GM12878 (cell line): ENCODE data around the gene RPRD1B. TPM values are rescaled to one million over a fixed set of nuclear protein-coding genes. Genes with fewer than 3 reads are reported as not detected.

Source experiments
- ATAC-seq: fragments of 200-7000 bp; cut with Tn5 transposase; 3 replicates; pipeline ENCODE4 v1.9.1; 2020; ENCODE audit warnings: mild to moderate bottlenecking, moderate library complexity
- BruUV-seq: library from RNA; stranded (reverse); fragments of 400-500 nt; replicated peaks from 2 replicates; lab custom pipeline; 2021; lab: Mats Ljungman, UMichigan
- CTCF ChIA-PET: fragments of 300-600 bp; sonication (Branson Sonifier 250); formaldehyde crosslinking; extraction: SDS; loops from one replicate; lab custom pipeline; 2021; ENCODE audit warnings: inconsistent platforms; lab: Yijun Ruan, JAX
- POLR2A ChIA-PET: fragments of 350-600 bp; formaldehyde crosslinking; extraction: SDS; loops from one replicate; lab custom pipeline; 2021; ENCODE audit warnings: inconsistent platforms; lab: Charles Lee
- RAD21 ChIA-PET: fragments of 300-600 bp; sonication (Branson Sonifier 250); formaldehyde crosslinking; loops from one replicate; lab custom pipeline; 2023; ENCODE audit warnings: antibody characterized with exemption; ENCODE audit not compliant: unreplicated experiment; lab: Charles Lee
- SMC1A ChIA-PET: fragments of 300-600 bp; sonication (Branson Sonifier 250); formaldehyde crosslinking; loops from one replicate; lab custom pipeline; 2023; ENCODE audit not compliant: unreplicated experiment, uncharacterized antibody; lab: Charles Lee
- DNase-seq: peaks from one replicate; pipeline ENCODE4 v3.0.0-alpha.2; 2011; ENCODE audit warnings: low read depth, low spot score
- FAIRE-seq: peaks from 3 replicates; lab custom pipeline; 2011; peaks lifted over from hg19 to GRCh38; lab: Jason Lieb, UNC
- H2AFZ ChIP-seq: 2 replicates; pipeline ENCODE4 v1.6.0; 2011; ENCODE audit warnings: low read depth, low read length, control low read depth; ENCODE audit not compliant: control insufficient read depth
- H3K27ac ChIP-seq: 2 replicates; pipeline ENCODE4 v1.5.1; 2011; ENCODE audit warnings: control low read depth; ENCODE audit not compliant: control insufficient read depth, insufficient read depth
- H3K27me3 ChIP-seq, 2 experiments: replicated peaks in 1 of 2; 2 replicates each; pipeline versions ENCODE4 v1.6.0 to v1.6.1; 2011; ENCODE audit warnings: low read length in 1 of 2; ENCODE audit not compliant: control insufficient read depth in 2 of 2, insufficient read depth in 2 of 2
- H3K36me3 ChIP-seq, 2 experiments: 2 replicates each; pipeline ENCODE4 v1.5.1; 2011; ENCODE audit warnings: low read length in 1 of 2; ENCODE audit not compliant: control insufficient read depth in 2 of 2, insufficient read depth in 2 of 2
- H3K4me1 ChIP-seq: 2 replicates; pipeline ENCODE4 v1.6.1; 2011; ENCODE audit warnings: mild to moderate bottlenecking, low read length, moderate library complexity, mixed read lengths; ENCODE audit not compliant: control insufficient read depth, insufficient read depth
- H3K4me2 ChIP-seq: 2 replicates; pipeline ENCODE4 v1.6.0; 2011; ENCODE audit warnings: control low read depth; ENCODE audit not compliant: control insufficient read depth, insufficient read depth
- H3K4me3 ChIP-seq: fragments of 200-600 bp; sonication (generic); 2 replicates; pipeline ENCODE4 v1.5.1; 2016
- H3K79me2 ChIP-seq: 2 replicates; pipeline ENCODE4 v1.6.0; 2011; ENCODE audit warnings: low read length; ENCODE audit not compliant: control insufficient read depth, insufficient read depth
- H3K9ac ChIP-seq: 2 replicates; pipeline ENCODE4 v1.8.0; 2011; ENCODE audit warnings: low read length, control low read depth, mixed read lengths; ENCODE audit not compliant: control insufficient read depth, insufficient read depth
- H3K9me3 ChIP-seq: replicated peaks from 3 replicates; pipeline ENCODE4 v1.5.1; 2011; ENCODE audit warnings: mild to moderate bottlenecking, low read length; ENCODE audit not compliant: control insufficient read depth, insufficient read depth
- H4K20me1 ChIP-seq: 2 replicates; pipeline ENCODE4 v1.6.0; 2011; ENCODE audit not compliant: control insufficient read depth, insufficient read depth
- CHD4 ChIP-seq: fragments of 200-600 bp; sonication (generic); IDR thresholded peaks from 2 replicates; pipeline ENCODE4 v1.6.1; 2016; ENCODE audit warnings: mild to moderate bottlenecking
- HDAC2 ChIP-seq: fragments of 200-600 bp; sonication (generic); IDR thresholded peaks from 2 replicates; pipeline ENCODE4 v1.6.1; 2017
- JUNB ChIP-seq: IDR thresholded peaks from 2 replicates; pipeline ENCODE4 v1.6.1; 2016; ENCODE audit warnings: antibody characterized with exemption, mild to moderate bottlenecking
- NFYB ChIP-seq: IDR thresholded peaks from 2 replicates; pipeline ENCODE4 v1.6.1; 2011; ENCODE audit warnings: low read depth, mild to moderate bottlenecking, low read length, improper control_type of control experiment, moderate library complexity; ENCODE audit not compliant: insufficient read depth
- RELA ChIP-seq: fragments of 450-650 bp; IDR thresholded peaks from 2 replicates; pipeline ENCODE4 v1.8.0; 2014; ENCODE audit warnings: borderline replicate concordance; ENCODE audit not compliant: partially characterized antibody
- SMAD5 ChIP-seq: IDR thresholded peaks from 2 replicates; pipeline ENCODE4 v1.6.1; 2016; ENCODE audit warnings: antibody characterized with exemption, low read depth
- SMARCA5 ChIP-seq: fragments of 450-650 bp; IDR thresholded peaks from 2 replicates; pipeline ENCODE4 v1.6.1; 2017; ENCODE audit warnings: mild to moderate bottlenecking
- SUPT20H ChIP-seq: IDR thresholded peaks from 2 replicates; pipeline ENCODE4 v1.6.1; 2011; ENCODE audit warnings: low read depth, mild to moderate bottlenecking, low read length, moderate library complexity, borderline replicate concordance; ENCODE audit not compliant: control insufficient read depth
- TCF12 ChIP-seq: IDR thresholded peaks from 2 replicates; pipeline ENCODE4 v1.6.1; 2011; ENCODE audit warnings: low read depth, mild to moderate bottlenecking, low read length
- TCF3 ChIP-seq: IDR thresholded peaks from 2 replicates; pipeline ENCODE4 v1.6.1; 2012; ENCODE audit warnings: low read depth, mild to moderate bottlenecking, low read length, borderline replicate concordance; ENCODE audit not compliant: insufficient read depth
- ZNF207 ChIP-seq: fragments of 450-650 bp; IDR thresholded peaks from 2 replicates; pipeline ENCODE4 v1.6.1; 2014; ENCODE audit warnings: antibody characterized with exemption, mild to moderate bottlenecking, borderline replicate concordance
- ZZZ3 ChIP-seq: IDR thresholded peaks from 2 replicates; pipeline ENCODE4 v1.6.1; 2011; ENCODE audit warnings: low read depth; ENCODE audit not compliant: control insufficient read depth, insufficient read length
- WGBS: methylation state at CpG from one replicate; pipeline ENCODE4 v1.1.6; 2016; ENCODE audit warnings: low lambda C conversion rate; ENCODE audit not compliant: insufficient replicate concordance, insufficient coverage; ENCODE audit errors: missing lambda C conversion rate; 5-methylcytosine and 5-hydroxymethylcytosine counted together
- in situ Hi-C: fragments of 300-500 bp; cut with MboI; formaldehyde crosslinking; loops from 9 replicates; pipeline ENCODE4 v1.14.3; 2018; ENCODE audit warnings: mixed read lengths
- intact Hi-C: fragments of 100-400 bp; cut with micrococcal nuclease; formaldehyde crosslinking; loops from one replicate; pipeline ENCODE4 v1.14.2; 2022; ENCODE audit not compliant: unreplicated experiment
- polyA plus RNA-seq, 11 experiments: library from polyadenylated mRNA; depleted of rRNA in 4 of 11; unstranded in 6 of 11; stranded (reverse) in 5 of 11; fragments of >200 nt; fragmentation: Nextera tagmentation in 4 of 11; fragmentation: Illumina TruSeq in 1 of 11; extraction: Ambion mirVana in 4 of 11; extraction: Trizol in 1 of 11; gene quantifications; 1 replicate in 1 of 11; 2 replicates in 10 of 11; pipeline versions ENCODE4 v1.2.1 to v1.2.3, GENCODE V29; 2011 to 2016; ENCODE audit warnings: inconsistent platforms in 2 of 11, missing spikeins in 2 of 11, low read depth in 1 of 11
- total RNA-seq, 4 experiments: library from RNA; depleted of rRNA in 3 of 4; stranded (reverse); fragments of >200 nt in 3 of 4; fragmentation: Illumina TruSeq in 1 of 4; extraction: Trizol in 1 of 4; gene quantifications; 2 replicates each; pipeline versions ENCODE4 v1.2.1 to v1.2.3, GENCODE V29; 2013 to 2021
- TF ChIP-seq, protein P1 (sequence below): fragments of 450-650 bp; IDR thresholded peaks from 2 replicates; pipeline ENCODE4 v1.6.1; 2018; ENCODE audit warnings: mild to moderate bottlenecking, low read depth, moderate library complexity; ENCODE audit not compliant: partially characterized antibody
- TF ChIP-seq, protein P2 (sequence below): IDR thresholded peaks from 2 replicates; pipeline ENCODE4 v1.6.1; 2011; ENCODE audit warnings: low read depth, low read length, improper control_type of control experiment, borderline replicate concordance

Gene RPRD1B
- total and polyA plus RNA-seq, 10 of the 15 experiments (the other 5 are each of a cell fraction or from before 2014, with no cell fraction given) = 5.2 to 40.2 (median 30.0) TPM

DNA sequence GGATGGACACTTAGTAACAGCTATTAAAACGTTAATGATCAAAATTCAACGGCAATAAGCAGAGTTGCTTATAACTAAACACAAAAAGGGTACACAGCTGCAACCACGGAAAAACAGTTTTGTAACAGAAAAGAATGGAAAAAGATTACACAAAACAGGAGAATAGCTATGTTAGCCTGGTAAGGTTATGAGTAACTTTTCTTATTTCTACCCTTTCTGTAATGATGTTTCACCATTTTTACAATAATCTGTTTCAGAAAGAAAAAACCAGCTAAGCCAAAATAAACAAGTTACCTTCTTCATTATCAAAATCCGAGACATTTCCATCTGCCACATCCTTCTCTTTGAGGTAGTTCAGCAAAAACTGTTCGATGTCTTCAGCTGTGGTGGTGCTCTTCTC is 27.6 kb upstream of the RPRD1B start:
- Histone ChIP-seq H4K20me1 (peaks cover 5% of the 10 kb centered on the region), H3K4me2 (no peak overlapping the region), H3K79me2 (no peaks in the 10 kb centered on the region; the same call in none of the 2 replicates), H3K27ac (no peak overlapping the region), H3K4me3 (no peak overlapping the region), H3K36me3 (peaks cover 6 to 9% of the 10 kb centered on the region in 2 experiments), H2AFZ (no peak overlapping the region), H3K9ac (no peak overlapping the region), H3K27me3 (no peaks in the 10 kb centered on the region), H3K4me1 (no peaks in the 10 kb centered on the region), H3K9me3 (no peaks in the 10 kb centered on the region)
- CTCF ChIA-PET = interaction anchor here (1.0 to 2.4 kb wide), 5 partner anchors 10 to 216 kb away, joined by 3 to 7 read pairs (median 3); partner anchors contain the start of genes RPRD1B and TTI1
- FAIRE-seq (no peak), DNase-seq (no peak), ATAC-seq (no peak)
- BruUV-seq = no TSS peak
- in situ Hi-C loops = no loop called here
- SMC1A ChIA-PET = interaction anchor here (0.7 to 1.3 kb wide), 4 partner anchors 11 to 15 kb away, joined by 3 to 4 read pairs (median 3); no protein-coding TSS in a partner anchor
- POLR2A ChIA-PET = no interaction called here
- RAD21 ChIA-PET = no interaction called here
- TF ChIP-seq, protein P1, sequence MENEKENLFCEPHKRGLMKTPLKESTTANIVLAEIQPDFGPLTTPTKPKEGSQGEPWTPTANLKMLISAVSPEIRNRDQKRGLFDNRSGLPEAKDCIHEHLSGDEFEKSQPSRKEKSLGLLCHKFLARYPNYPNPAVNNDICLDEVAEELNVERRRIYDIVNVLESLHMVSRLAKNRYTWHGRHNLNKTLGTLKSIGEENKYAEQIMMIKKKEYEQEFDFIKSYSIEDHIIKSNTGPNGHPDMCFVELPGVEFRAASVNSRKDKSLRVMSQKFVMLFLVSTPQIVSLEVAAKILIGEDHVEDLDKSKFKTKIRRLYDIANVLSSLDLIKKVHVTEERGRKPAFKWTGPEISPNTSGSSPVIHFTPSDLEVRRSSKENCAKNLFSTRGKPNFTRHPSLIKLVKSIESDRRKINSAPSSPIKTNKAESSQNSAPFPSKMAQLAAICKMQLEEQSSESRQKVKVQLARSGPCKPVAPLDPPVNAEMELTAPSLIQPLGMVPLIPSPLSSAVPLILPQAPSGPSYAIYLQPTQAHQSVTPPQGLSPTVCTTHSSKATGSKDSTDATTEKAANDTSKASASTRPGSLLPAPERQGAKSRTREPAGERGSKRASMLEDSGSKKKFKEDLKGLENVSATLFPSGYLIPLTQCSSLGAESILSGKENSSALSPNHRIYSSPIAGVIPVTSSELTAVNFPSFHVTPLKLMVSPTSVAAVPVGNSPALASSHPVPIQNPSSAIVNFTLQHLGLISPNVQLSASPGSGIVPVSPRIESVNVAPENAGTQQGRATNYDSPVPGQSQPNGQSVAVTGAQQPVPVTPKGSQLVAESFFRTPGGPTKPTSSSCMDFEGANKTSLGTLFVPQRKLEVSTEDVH = no peak
- 68% methylated on average over 5 of the region's 5 CpGs for WGBS
- intact Hi-C loops = no loop called here

DNA sequence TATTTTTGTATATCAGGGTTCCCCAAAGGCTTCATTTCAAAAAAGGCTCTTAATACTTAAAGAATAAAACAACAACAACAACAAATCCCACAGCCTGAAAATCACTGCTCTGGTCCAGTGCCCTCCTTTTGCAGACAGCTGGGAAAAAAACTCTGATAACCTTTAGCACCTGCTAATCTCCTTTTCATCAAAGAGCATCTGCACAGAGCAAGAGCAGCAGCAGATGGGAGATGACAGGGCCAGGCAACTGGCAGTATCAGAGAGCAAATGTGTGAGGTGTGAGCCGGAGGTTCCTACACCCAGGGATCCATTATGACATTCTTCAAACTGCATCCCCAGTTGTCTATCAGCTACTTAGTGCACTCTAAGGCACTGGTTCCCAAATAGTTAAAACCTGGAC is 26.0 kb upstream of the RPRD1B start:
- no TSS peak for BruUV-seq
- TF ChIP-seq ZZZ3 = no peak
- TF ChIP-seq SUPT20H = no peak
- no peak for TF ChIP-seq JUNB
- no peak for TF ChIP-seq ZNF207
- no peak for TF ChIP-seq SMAD5
- TF ChIP-seq TCF3 = no peak
- no peak for TF ChIP-seq TCF12
- TF ChIP-seq NFYB = no peak
- TF ChIP-seq RELA = no peak
- no peak for TF ChIP-seq SMARCA5
- TF ChIP-seq, protein P2, sequence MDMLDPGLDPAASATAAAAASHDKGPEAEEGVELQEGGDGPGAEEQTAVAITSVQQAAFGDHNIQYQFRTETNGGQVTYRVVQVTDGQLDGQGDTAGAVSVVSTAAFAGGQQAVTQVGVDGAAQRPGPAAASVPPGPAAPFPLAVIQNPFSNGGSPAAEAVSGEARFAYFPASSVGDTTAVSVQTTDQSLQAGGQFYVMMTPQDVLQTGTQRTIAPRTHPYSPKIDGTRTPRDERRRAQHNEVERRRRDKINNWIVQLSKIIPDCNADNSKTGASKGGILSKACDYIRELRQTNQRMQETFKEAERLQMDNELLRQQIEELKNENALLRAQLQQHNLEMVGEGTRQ = no peak
- TF ChIP-seq HDAC2 = no peak
- TF ChIP-seq CHD4 = no peak

More for the DNA sequence above, 26.0 kb upstream of the RPRD1B start:
- in situ Hi-C loops = no loop called here
- Histone ChIP-seq H3K4me2 (no peak overlapping the region), H3K79me2 (no peaks in the 10 kb centered on the region; the same call in none of the 2 replicates), H3K36me3 (peaks cover 4 to 15% of the 10 kb centered on the region in 2 experiments; a peak in 3 of 4 replicates), H3K4me3 (no peak overlapping the region), H3K9me3 (no peaks in the 10 kb centered on the region), H4K20me1 (peaks cover 5% of the 10 kb centered on the region), H3K9ac (no peak overlapping the region), H2AFZ (no peak overlapping the region), H3K27me3 (no peaks in the 10 kb centered on the region), H3K27ac (no peak overlapping the region), H3K4me1 (no peaks in the 10 kb centered on the region)
- DNase-seq = no peak
- POLR2A ChIA-PET = no interaction called here
- intact Hi-C loops = no loop called here
- RAD21 ChIA-PET = no interaction called here
- 100% methylated on average over 1 of the region's 1 CpG for WGBS
- CTCF ChIA-PET = interaction anchor here (0.5 to 1.2 kb wide), 5 partner anchors 20 to 808 kb away, joined by 3 read pairs; no protein-coding TSS in a partner anchor
- ATAC-seq = no peak
- SMC1A ChIA-PET = interaction anchor here (1.0 kb wide), 1 partner anchor 9 kb away, joined by 3 read pairs; no protein-coding TSS in a partner anchor
- FAIRE-seq = no peak
